ENCODE measurements around the gene P2RY6.

DNA sequence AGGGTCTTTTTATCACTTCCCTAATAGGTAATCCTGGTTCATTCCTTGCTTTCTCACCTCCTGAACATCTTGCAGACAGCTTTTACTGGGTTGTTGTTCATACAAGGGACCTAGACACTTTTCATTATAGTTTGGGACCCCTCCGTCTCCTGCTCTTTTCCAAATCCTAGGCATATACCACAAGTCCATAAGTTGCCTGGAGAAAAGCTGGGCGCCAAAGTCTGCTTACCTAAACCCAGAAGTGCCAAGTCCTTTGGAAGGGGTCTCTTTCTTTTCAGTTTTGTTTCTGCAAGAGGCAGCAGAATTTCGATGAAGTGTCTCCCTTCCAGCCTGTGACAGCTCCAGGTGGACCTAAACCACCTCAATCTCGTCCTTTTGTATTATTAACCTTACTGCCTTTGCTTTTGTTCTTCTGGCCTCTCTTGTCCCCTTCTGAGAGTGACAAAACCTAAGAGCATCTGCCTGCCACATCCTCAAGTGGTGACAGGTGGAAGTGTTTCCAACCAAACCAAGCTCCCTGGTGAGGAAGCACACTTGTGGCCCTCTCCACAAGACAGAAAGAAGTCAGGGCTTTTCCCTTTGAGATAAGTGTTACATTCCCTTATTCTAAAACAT, 19.5 kb upstream of the P2RY6 start:
- TF ChIP-seq CTCF (IDR thresholded peaks at IDR 0.05 in 2 of 3, conservative IDR thresholded peaks at IDR 0.05 in 1 of 3; ENCODE audit: control insufficient read depth in 2 of 3, extremely low read depth in 1 of 3, insufficient read depth in 1 of 3, low read depth in 3 of 3, low read length in 3 of 3) (peak in 2 of 3 experiments; percentile 25 to 26; a peak in 1 of 6 replicates), EZH2 (IDR thresholded peaks at IDR 0.05; ENCODE audit: borderline replicate concordance, control insufficient read depth, low read depth, low read length) (no peak), SIN3A (IDR thresholded peaks at IDR 0.05; ENCODE audit: low read depth, low read length) (no peak), POLR2AphosphoS5 (IDR thresholded peaks at IDR 0.05; ENCODE audit: low read length) (no peak), EED (IDR thresholded peaks at IDR 0.05; ENCODE audit: low read depth) (no peak), RAD21 (IDR thresholded peaks at IDR 0.05; ENCODE audit: insufficient read depth, low read depth, low read length) (no peak), NFYB (IDR thresholded peaks at IDR 0.05; ENCODE audit: insufficient read depth, low read depth, low read length) (no peak)
